Neural progenitor cell (in vitro differentiated cells): ENCODE results near the gene MYH9. TPM values are rescaled to one million over a fixed set of nuclear protein-coding genes. Genes with fewer than 3 reads are reported as not detected.

Source experiments
- DNase-seq: peaks from one replicate; pipeline ENCODE4 v3.0.0-alpha.2; 2016; ENCODE audit warnings: low spot score
- H2AFZ ChIP-seq: fragments of 200-600 bp; sonication (generic); replicated peaks from 2 replicates; pipeline ENCODE4 v1.6.1; 2016; ENCODE audit warnings: antibody characterized with exemption
- H3F3A ChIP-seq: fragments of 200-600 bp; sonication (generic); 2 replicates; pipeline ENCODE4 v1.6.1; 2016; ENCODE audit warnings: antibody characterized with exemption, low read depth
- H3K27ac ChIP-seq: fragments of 200-600 bp; sonication (generic); 2 replicates; pipeline ENCODE4 v1.5.1; 2016; ENCODE audit warnings: mild to moderate bottlenecking
- H3K27me3 ChIP-seq: fragments of 200-600 bp; sonication (generic); 2 replicates; pipeline ENCODE4 v1.6.1; 2016; ENCODE audit warnings: mild to moderate bottlenecking, moderate library complexity
- H3K36me3 ChIP-seq: fragments of 200-600 bp; sonication (generic); 2 replicates; pipeline ENCODE4 v1.5.1; 2016
- H3K4me1 ChIP-seq: fragments of 200-600 bp; sonication (generic); 2 replicates; pipeline ENCODE4 v1.6.1; 2016; ENCODE audit warnings: mixed run types
- H3K4me2 ChIP-seq: fragments of 200-600 bp; sonication (generic); 2 replicates; pipeline ENCODE4 v1.6.1; 2016
- H3K4me3 ChIP-seq: fragments of 200-600 bp; sonication (generic); 2 replicates; pipeline ENCODE4 v1.5.1; 2016
- H3K79me2 ChIP-seq: fragments of 200-600 bp; sonication (generic); 2 replicates; pipeline ENCODE4 v1.6.1; 2016; ENCODE audit warnings: low read depth
- H3K9ac ChIP-seq: fragments of 200-600 bp; sonication (generic); 2 replicates; pipeline ENCODE4 v1.6.1; 2016
- H3K9me3 ChIP-seq: fragments of 200-600 bp; sonication (generic); 2 replicates; pipeline ENCODE4 v1.5.1; 2016; ENCODE audit warnings: low read depth
- H4K20me1 ChIP-seq: fragments of 200-600 bp; sonication (generic); 2 replicates; pipeline ENCODE4 v1.6.1; 2016; ENCODE audit warnings: low read depth
- H3K27ac Mint-ChIP-seq: 3 replicates; pipeline ENCODE4 v1.8.0; 2021; ENCODE audit warnings: mixed read lengths
- H3K27me3 Mint-ChIP-seq: 2 replicates; pipeline ENCODE4 v1.8.0; 2022; ENCODE audit warnings: low read depth, mild to moderate bottlenecking, inconsistent platforms, moderate library complexity, mixed read lengths; ENCODE audit not compliant: insufficient read depth
- H3K36me3 Mint-ChIP-seq: 3 replicates; pipeline ENCODE4 v1.8.0; 2021; ENCODE audit warnings: mixed read lengths
- H3K4me1 Mint-ChIP-seq: 3 replicates; pipeline ENCODE4 v1.8.0; 2021; ENCODE audit warnings: mixed read lengths
- H3K4me3 Mint-ChIP-seq: 3 replicates; pipeline ENCODE4 v1.8.0; 2021; ENCODE audit warnings: mild to moderate bottlenecking, moderate library complexity, mixed read lengths
- H3K9me3 Mint-ChIP-seq: 3 replicates; pipeline ENCODE4 v1.8.0; 2020; ENCODE audit warnings: mixed read lengths
- CTCF ChIP-seq: fragments of 200-600 bp; sonication (generic); IDR thresholded peaks from 2 replicates; pipeline ENCODE4 v1.5.1; 2017; ENCODE audit warnings: antibody characterized with exemption, mild to moderate bottlenecking
- EZH2 ChIP-seq: fragments of 200-600 bp; sonication (generic); IDR thresholded peaks from 2 replicates; pipeline ENCODE4 v1.6.1; 2017; ENCODE audit warnings: antibody characterized with exemption, mild to moderate bottlenecking, moderate library complexity
- EZH2phosphoT487 ChIP-seq: fragments of 200-600 bp; sonication (generic); IDR thresholded peaks from 2 replicates; pipeline ENCODE4 v1.6.1; 2017; ENCODE audit warnings: antibody characterized with exemption
- total RNA-seq: library from RNA; depleted of rRNA; stranded (reverse); fragments of >200 nt; gene quantifications from 2 replicates; pipeline ENCODE4 v1.2.3, GENCODE V29; 2015; ENCODE audit warnings: low replicate concordance

The MYH9 gene
- total RNA-seq, 1 donor from 2014 or later = 77.2 TPM

GRCh38 chr22:36298118-36298517 lies 89.6 kb downstream of the MYH9 start:
- H3K79me2 ChIP-seq = no peaks in the 10 kb centered on the region
- H3K27me3 Mint-ChIP-seq = peaks cover 4% of the 10 kb centered on the region
- H3K27ac ChIP-seq = no peak overlapping the region
- H3K4me2 ChIP-seq = no peak overlapping the region
- H3K4me3 ChIP-seq = no peak overlapping the region
- H3K36me3 Mint-ChIP-seq = peaks cover 28% of the 10 kb centered on the region
- no peak overlapping the region for H2AFZ ChIP-seq
- H3K36me3 ChIP-seq = no peaks in the 10 kb centered on the region
- H3K9ac ChIP-seq = no peak overlapping the region
- H3K9me3 Mint-ChIP-seq = no peaks in the 10 kb centered on the region
- no peak overlapping the region for H3K4me3 Mint-ChIP-seq
- no peaks in the 10 kb centered on the region for H3K27me3 ChIP-seq
- H3F3A ChIP-seq = peaks cover 10% of the 10 kb centered on the region
- no peaks in the 10 kb centered on the region for H3K4me1 Mint-ChIP-seq
- no peaks in the 10 kb centered on the region for H3K9me3 ChIP-seq
- H3K27ac Mint-ChIP-seq = no peak overlapping the region
- no peaks in the 10 kb centered on the region for H3K4me1 ChIP-seq
- H4K20me1 ChIP-seq = no peaks in the 10 kb centered on the region
- no peak for TF ChIP-seq EZH2phosphoT487
- TF ChIP-seq CTCF = no peak
- no peak for TF ChIP-seq EZH2
- DNase-seq = no peak

GRCh38 chr22:36297568-36297967 lies 90.2 kb downstream of the MYH9 start:
- no peaks in the 10 kb centered on the region for H3K36me3 ChIP-seq
- H3K4me1 ChIP-seq = no peaks in the 10 kb centered on the region
- no peak overlapping the region for H2AFZ ChIP-seq
- no peak overlapping the region for H3K9ac ChIP-seq
- no peak overlapping the region for H3K27ac Mint-ChIP-seq
- H3K4me1 Mint-ChIP-seq = no peaks in the 10 kb centered on the region
- peaks cover 6% of the 10 kb centered on the region for H3K27me3 Mint-ChIP-seq
- H3K4me3 Mint-ChIP-seq = no peak overlapping the region
- no peaks in the 10 kb centered on the region for H3K27me3 ChIP-seq
- H3K9me3 Mint-ChIP-seq = peaks cover 2% of the 10 kb centered on the region
- H3K27ac ChIP-seq = no peak overlapping the region
- H3K79me2 ChIP-seq = no peaks in the 10 kb centered on the region
- no peaks in the 10 kb centered on the region for H3K9me3 ChIP-seq
- DNase-seq = no peak
- peaks cover 9% of the 10 kb centered on the region for H3F3A ChIP-seq
- no peak overlapping the region for H3K4me3 ChIP-seq
- H4K20me1 ChIP-seq = no peaks in the 10 kb centered on the region
- H3K4me2 ChIP-seq = no peak overlapping the region
- TF ChIP-seq CTCF (no peak), EZH2 (no peak), EZH2phosphoT487 (no peak)
- H3K36me3 Mint-ChIP-seq = peaks cover 32% of the 10 kb centered on the region

- H3K27ac Mint-ChIP-seq = no peak overlapping the region
- peaks cover 36% of the 10 kb centered on the region for H3K36me3 Mint-ChIP-seq
Observed at GRCh38 chr22:36296690-36297089, 91.1 kb downstream of the MYH9 start.

More at GRCh38 chr22:36296690-36297089, 91.1 kb downstream of the MYH9 start:
- peaks cover 6% of the 10 kb centered on the region for H3K27me3 Mint-ChIP-seq
- no peak overlapping the region for H2AFZ ChIP-seq
- no peak overlapping the region for H3K4me3 Mint-ChIP-seq
- H3K4me3 ChIP-seq = no peak overlapping the region
- H3K4me1 ChIP-seq = no peaks in the 10 kb centered on the region
- H3K9me3 ChIP-seq = no peaks in the 10 kb centered on the region
- H3K27ac ChIP-seq = no peak overlapping the region
- no peak for DNase-seq
- peaks cover 2% of the 10 kb centered on the region for H3K9me3 Mint-ChIP-seq
- no peaks in the 10 kb centered on the region for H3K79me2 ChIP-seq
- H3K4me1 Mint-ChIP-seq = no peaks in the 10 kb centered on the region
- H3K36me3 ChIP-seq = no peaks in the 10 kb centered on the region
- no peaks in the 10 kb centered on the region for H3F3A ChIP-seq
- no peak overlapping the region for H3K9ac ChIP-seq
- no peaks in the 10 kb centered on the region for H3K27me3 ChIP-seq
- H3K4me2 ChIP-seq = no peak overlapping the region
- H4K20me1 ChIP-seq = no peaks in the 10 kb centered on the region
- no peak for TF ChIP-seq EZH2phosphoT487
- no peak for TF ChIP-seq EZH2
- no peak for TF ChIP-seq CTCF
